GM19193 (cell line): ENCODE measurements around the gene C22orf23.

Experiments used
- POLR2A ChIP-seq: IDR thresholded peaks from 4 replicates; pipeline ENCODE4 v1.6.1; 2011; ENCODE audit not compliant: insufficient read depth, insufficient read length; ENCODE audit errors: extremely low read depth

The C22orf23 gene

DNA sequence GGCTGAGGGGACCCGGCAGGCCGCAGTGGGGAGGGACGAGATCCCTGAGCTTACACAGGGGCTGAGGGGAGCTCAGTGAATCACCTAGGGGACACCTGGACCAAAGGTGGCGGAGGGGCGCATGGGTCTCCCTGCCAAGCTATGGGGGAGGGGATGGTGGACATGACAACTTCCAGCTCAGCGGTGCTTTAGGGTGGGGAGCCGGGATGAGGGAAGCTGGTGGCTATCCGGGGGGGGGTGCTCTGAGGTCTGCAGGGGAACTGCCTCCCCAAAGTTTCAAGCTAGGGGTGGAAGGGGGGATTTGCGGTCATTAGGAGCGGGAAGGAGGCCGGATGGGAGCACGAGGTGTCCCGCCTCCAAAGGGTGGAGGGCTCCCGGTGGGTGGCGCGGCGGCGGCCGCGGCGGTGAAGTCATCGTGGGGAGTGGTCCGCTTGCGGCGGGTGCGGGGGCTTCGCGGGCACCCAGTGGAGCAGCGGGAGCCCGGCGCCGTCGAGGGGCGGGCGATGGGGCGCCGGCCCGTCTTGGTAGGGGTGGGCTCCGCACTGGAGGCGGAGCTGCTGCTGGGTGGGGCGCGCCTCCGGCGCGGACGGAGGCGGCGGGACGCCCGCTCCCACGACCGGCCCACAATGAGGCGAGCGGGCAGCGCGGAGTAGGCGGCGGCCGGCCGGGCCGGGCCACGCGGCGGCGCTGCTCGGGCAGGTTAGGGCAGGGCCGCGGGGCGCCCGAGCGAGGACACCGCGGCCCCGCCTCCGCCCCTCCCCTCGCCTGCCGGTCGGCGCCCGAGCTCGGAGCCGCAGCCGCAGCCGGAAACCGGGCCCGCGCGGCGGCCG, 47.7 kb downstream of the C22orf23 start, which contains the start of gene MICALL1:
Gene MICALL1, plus strand, starts transcription at position 764 of the 830 bp plus-strand sequence. CDS start 126 bp downstream, outside the sequence.
- TF ChIP-seq POLR2A = no peak

DNA sequence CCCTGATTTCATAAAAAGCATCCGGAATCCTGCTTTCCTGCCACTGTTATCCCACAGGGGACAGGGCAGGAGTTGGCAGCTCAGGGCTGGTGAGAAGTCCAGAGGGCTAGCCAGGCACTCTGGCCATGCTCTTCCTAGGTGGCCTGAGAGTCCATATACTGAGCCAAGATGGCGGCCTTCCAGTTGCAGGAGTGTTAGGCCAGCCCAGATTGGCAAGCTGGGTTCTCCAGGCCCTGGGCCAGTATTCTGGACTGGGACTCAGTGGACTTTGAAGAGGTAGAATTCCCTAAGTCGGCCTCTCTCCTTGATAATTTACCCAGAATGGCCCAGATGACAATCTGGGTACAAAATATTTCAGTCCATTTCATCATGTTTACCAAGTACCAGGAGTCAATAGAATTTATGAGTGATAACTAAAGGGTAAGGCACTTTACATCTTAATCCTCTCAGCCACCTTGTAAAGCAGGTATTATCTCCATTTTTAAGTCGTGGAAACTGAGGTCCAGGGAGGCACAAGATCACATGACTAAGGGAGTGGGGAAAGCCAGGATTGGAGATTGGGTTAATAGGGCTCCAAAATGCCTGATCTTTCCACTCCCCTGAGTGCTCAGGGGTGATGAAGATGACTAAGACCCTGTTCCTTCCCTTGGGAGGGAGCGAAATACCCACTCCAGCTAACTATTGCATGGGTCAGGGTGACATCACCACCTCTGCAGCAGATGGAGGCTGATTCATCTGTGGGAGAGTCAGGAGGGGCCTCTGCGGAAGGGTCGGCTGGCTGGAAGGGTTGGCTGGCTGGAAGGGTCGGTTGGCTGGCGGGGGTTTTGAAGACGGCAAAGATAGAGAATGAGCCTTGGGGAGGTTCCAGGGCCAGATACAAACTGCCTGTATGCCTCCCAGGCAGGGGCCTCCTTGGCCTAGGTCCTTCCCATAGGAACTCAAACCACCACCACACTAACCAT, 48.5 kb downstream of the C22orf23 start:
- no peak for TF ChIP-seq POLR2A

DNA sequence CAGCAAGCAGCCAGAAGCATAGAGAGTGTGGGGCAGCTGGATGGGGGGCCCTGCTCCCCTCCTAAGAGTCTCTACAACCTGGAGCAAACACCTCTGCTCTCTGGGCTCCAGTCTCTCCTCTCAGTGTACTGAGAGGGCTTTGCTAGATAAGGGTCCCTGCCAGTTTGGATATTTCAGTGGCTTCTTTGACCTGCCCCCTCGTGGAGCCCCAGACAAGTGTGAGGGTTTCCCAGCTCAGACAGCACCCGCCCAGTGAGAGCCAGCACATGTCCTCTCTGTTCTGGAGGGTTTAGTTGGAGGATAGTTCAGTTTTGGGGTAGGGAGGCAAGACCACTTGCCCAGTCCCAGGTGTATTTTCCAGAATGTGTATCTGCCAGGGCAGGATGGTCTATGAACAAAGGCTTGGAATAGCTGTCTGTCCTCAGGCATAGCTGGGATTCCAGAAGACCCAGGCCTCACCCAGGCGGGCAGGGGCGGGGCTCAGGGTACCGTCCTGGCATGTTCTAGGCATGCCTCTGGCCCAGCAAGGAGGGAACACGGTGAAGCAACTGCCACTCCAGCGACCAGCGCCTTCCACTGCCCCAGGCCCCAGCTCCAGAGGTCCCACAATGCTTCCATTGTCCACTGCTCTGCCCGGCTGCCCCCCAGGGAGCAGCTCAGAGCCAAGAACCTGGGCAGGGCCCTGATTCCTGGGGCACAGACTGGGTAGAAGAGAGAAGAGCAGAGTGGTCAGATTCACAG, 54.8 kb downstream of the C22orf23 start:
- TF ChIP-seq POLR2A = no peak

DNA sequence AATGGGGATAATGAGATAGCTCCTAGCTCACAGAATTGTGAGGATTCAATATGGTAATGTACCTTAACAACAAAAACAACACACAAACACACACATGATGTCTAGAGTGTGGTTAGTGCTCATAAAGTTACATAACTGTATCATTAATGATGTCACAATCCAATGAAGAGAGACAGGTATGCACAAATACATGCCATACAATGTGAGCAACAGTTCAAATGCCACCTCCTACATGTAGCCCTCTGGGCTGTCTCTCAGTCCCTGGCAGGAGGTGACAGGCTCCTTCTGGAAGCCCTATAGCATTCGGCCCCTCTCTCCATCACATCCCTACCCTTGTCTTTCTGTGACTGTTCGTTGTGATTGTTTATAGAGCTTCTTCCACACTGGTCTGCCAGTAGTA, 55.6 kb downstream of the C22orf23 start:
- TF ChIP-seq POLR2A = no peak

GRCh38 chr22:37896939-37897338, 56.5 kb downstream of the C22orf23 start:
- TF ChIP-seq POLR2A = no peak

DNA sequence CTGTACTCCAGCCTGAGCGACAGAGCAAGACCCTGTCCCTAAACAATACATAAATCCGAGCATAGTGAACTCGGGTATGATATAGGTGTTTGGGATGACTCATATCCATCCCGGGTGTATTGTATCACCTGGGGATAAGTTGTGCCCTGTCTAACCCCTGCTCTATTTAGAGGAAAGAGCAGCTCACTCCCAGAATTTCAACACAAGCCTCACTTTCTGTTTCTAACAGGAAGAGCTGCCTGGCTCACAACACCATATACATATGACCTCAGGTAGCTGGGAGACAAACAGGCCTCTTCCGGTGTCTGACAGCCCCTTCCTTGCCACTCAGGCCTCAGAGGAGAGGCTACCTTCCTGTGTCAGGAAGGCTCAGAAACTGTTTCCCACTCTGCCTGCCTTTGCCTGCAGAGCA, 57.2 kb downstream of the C22orf23 start:
- TF ChIP-seq POLR2A = peak; percentile 44

DNA sequence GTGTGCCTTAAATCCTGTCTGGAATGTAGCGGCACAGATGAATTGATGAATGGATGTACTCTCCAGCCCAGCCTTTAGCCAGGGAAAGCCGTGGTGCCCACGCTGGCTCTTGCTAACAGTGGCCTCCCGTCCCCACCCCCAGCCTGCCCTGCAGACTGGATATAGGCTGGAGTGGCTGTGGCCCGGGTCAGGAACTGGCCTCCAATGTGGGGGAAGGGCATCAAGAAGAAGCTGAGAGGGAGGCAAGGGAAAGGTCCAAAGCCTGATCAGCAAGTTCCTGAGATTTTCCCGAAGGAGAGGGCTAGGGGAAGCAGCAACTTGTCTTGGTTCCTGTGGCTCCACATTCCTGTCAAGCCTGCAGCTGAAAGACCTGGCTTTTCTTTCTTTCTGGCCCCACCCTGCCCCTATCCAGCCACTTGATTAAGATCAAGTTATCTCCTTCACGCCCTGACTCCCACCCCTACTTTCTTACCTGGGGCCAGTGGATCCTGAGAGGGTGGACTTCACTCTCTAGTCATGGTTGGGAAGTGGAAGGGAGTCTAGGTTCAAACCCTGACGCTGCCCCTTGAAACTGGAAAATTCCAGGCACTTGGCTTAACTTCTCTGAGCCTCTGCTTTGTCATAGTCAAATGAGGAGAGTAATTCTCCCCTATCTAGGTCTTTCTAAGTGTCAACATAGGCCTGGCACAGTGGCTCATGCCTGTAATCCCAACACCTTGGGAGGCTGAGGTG, 58.3 kb downstream of the C22orf23 start:
- TF ChIP-seq POLR2A = no peak

DNA sequence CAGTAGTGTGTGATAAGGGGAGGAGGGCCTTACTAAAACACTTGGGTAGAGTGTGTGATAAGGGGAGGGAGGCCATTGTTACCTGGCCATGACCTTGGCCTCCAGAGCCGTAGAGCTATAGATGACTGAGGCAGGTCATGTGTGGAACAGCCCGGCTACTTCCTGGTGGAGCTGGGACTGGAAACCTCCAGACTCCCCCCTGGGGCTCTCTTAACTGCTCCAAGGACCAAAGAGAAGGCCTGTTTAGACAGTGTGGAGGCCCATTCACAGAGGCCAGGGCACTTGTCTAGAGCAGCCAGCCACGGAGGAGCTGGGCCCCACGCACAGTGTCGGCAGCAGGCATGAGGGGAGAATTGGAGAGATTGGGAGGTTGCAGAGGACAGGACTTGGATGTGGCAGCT, 59.8 kb downstream of the C22orf23 start:
- no peak for TF ChIP-seq POLR2A
